Thyroid gland (tissue), 4 donors: Measurements from ENCODE around the gene SLC13A5.

Source experiments
- CTCF ChIP-seq, 6 experiments: fragments of 200-600 bp in 3 of 6; fragments of 450-650 bp in 3 of 6; sonication (generic) in 3 of 6; IDR thresholded peaks; one replicate each; pipeline ENCODE4 v1.5.1; 2016 to 2019; ENCODE audit warnings: antibody characterized with exemption in 6 of 6, mild to moderate bottlenecking in 2 of 6, inconsistent platforms in 1 of 6, moderate library complexity in 1 of 6
- POLR2A ChIP-seq, 2 donors: fragments of 450-650 bp; IDR thresholded peaks; one replicate each; pipeline ENCODE4 v1.6.1; 2017; ENCODE audit warnings: antibody characterized with exemption in 2 of 2, mild to moderate bottlenecking in 2 of 2, moderate library complexity in 1 of 2

GRCh38 chr17:6711681-6712057, 1.5 kb downstream of the SLC13A5 start:
- TF ChIP-seq CTCF (IDR thresholded peaks at IDR 0.05) = no peak
- TF ChIP-seq POLR2A (IDR thresholded peaks at IDR 0.05) = no peak
